Smooth muscle cell of the brain vasculature (primary cell): ENCODE measurements around the gene LIFR.

Experiments used
- DNase-seq: peaks from one replicate; pipeline ENCODE4 v3.0.0-alpha.2; 2012; ENCODE audit warnings: low read depth, low spot score

The LIFR gene

DNA sequence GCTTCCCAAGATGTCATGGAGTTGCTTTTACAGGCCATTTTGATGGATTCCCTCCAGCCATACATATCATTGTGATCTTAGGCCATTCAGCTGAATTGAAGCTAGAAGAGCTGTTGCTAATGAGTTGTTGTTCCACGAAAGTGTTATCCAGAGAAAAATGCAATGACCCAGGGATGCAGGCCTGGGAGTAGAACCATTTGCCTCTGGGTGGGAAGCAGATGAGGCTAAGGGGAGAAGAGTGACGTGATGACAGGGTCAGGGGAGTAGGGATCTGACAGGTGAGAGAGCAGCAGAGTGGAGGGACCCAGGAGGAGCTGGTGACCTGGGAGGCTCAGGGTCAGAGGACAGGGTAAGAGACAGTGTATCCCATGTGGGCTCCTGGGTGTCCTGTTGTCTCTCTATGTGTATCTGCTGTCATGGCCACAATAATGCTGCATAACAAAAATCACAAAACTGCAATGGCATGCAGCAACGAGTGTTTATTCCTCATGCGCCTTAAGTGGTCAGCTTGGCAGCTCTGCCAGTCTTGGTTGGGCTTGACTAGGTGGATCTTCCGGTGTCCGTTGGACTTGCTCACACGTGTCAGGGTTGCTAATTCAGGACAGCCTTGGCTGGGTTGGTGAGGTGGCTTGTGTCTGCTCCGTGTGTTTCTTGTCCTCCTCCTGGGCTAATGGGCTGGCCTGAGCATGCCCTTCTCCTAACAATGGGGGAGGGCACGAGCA, 90.6 kb downstream of the LIFR start:
- no peak for DNase-seq

DNA sequence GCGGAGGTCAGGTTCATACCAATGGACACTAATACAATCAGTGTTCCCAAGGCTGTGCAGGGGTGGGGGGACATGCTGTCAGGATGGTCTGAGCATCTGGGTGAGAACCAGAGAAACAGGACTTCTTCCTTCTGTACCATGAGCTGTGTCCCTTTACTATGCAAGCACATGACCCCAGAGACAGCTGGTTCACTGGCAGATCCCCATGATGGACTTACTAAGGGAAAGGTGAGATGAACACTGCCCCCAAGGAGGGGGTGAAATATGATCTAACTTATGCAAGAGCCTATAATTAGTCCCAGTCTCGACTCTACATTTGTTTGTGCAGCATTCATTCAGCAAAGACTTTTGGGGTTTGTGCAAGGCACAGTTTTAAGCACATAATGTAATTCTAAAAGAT, 91.4 kb downstream of the LIFR start:
- DNase-seq = no peak

DNA sequence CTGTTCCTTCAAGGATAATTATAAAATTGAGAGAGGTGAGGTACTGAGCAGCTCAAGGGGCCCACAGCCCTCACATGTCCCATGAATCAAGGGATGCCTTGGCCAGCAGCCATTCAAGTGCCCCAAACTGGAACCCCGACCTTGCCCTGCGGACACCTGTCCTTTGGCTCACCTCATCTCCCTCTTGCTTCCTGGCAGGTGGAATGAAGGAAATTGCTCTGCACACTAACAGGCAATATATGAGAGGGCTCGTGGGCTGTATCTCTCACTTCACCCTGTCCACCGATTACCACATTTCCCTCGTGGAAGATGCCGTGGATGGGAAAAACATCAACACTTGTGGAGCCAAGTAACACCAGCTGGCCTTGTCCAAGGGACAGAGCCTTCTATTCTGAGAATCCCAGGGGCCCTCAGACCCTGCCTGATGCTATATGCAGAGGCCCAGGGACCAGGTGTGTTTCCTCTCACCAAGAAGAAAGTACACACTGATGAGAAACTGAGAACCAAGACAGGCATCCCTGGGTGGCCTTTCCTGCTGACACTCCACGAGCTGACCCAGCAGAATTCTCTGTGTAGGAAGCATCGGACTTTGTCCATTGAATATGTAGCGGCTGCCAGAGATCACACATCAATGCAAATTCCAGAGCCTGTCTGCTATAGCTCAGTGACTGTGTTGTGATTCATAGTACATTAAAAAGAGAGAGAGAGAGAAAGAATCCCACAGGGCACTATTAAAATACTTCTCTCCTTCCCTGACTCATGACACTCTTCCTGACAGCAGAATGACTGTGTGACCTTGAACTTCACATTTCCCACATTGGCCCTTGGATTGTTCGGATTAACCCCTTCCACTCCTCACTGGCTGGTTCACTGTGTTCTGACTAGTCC, 92.6 kb downstream of the LIFR start:
- DNase-seq = peak; percentile 72

DNA sequence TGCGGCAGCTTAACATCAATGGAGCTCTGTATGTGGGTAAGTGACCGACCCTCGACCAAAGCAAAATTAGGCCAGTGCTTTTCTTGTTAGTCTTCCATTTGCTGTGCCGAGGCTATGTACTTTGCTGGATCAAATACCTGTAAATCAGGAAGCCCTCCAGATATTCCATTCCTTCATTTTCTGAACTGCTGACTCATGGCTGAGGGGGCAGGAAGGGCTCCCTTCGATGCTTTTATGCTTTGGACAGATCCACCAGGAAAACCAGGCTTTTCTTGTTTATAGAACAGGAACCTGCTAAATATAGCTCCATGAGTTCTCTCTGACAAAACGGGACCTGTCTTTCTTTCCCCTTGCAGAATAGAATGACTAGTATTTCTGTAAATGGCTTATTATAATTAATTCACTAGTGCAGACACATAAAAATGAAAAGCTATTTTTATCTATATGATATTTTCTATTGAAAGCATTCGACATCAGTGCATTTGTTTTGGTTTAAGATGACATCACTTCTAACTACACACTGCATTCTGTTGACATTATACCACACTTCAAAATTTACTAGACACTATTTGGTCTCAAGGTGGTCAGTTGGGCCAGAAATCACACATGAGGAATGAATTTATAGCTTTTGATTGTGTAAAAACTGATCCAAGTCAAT, 93.3 kb downstream of the LIFR start:
- no peak for DNase-seq

DNA sequence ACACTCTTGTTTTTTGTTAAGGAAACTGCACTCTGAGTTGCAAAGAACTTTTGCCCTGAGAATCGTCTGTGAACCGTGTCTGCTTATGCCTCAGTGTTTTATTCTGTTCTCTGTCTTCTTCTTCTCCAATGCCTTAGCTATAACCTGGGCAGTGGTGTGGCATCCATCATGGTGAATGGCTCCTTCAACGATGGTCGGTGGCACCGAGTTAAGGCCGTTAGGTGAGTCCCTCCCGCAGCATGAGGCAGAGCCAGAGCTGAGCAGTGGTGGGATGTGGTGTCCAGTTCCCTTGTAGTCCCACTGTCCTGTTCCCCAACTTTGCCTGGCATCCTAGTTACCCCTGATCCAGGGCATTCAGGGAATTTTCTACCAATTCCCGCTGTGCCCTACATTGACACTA, 98.3 kb downstream of the LIFR start:
- DNase-seq = no peak

DNA sequence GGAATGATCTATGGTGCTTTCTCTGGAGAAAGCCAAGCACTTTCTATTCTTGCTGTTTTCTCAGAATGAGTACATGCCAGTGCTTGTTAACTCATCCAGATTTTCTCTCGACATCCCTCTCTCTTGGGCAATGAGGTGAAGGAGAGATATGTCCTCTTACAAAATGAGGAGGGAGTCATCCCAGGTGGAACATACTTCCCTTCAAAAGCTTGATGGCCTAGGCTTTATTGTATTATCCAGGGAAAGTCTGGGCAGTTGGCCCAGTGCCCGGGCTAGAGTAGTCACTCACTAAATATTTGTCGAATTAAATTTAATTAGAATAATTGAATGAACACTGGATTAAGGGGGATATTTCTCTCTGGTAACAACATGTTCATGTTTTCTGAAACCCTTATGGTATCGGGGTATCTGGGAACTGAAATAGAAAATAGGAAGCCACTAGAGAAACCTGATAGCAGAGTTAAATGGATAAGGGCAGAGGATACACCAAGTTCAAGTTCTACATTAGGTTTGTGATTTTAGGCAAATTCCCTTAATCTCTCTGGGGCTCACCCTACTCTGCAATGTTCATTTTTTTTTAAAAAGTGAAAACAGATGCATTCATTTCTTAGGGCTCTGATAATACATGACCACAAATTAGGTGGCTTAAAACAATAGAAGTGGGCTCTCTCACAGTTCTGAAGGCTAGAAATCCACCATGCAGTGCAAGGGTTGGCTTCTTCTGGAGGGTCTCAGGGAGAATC, 99.6 kb downstream of the LIFR start:
- DNase-seq = no peak

DNA sequence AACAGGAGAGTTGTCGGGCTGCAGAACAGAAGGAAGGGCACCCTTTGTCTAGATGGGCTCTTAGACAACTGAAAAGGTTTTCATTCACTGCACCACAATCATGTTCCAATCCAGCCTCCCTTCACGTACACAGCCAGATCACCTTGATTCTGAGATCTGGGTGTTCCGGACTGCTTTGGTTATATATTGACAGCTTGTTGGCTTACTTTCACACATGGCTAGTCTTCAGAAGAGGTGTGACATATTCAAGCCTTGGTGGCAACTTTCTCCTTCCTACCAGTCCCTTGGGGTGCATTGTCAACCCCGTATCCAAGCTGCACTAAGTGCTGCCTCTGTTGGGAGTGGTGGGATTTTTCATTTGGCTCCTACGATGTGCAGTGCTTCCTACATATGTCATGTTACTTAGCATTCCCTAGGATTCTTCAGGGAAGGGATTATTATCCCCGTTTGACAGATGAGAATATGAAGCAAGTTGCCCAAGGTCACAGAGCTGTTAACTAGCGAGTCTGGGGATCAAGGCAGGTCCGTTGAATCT, 100.6 kb downstream of the LIFR start:
- no peak for DNase-seq

DNA sequence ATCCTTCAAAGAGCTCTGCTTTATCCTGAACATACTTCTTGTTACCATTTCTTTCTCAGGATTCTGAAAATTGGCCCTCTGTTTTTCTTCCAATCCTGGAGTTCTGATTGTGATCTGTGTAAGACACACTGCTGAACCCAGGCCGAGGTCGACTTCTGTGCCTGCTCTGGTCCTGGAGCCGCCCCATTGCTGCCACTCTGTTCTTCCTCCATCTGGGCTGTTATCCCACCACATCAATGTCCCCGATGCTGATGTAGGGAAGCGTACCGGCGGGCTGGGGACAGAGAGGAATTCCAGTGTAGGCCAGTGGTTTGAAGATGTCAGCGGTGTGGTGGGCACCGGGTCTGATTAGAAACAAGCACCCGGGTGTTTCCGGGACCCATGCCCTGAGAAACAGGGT, 102.5 kb downstream of the LIFR start:
- DNase-seq = no peak

DNA sequence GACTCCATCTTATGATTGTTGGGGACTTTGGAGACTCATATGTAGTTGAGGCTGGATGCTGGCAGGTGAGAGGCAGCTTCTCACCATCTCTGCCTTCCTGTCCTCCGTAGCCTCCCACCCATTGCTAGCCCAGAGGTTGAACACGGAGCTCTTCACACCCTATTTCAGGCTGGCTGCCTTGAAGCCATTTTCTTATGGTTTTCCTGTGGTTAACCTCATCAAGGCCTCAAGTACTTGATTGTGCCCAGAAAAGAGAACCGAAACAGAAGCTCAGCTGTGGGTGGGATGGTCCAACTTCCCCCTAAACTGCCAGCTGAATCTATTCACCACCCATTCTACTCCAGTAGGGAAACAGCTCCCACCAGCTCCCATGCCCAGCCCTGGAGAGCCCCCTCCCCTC, 102.9 kb downstream of the LIFR start:
- DNase-seq = no peak

DNA sequence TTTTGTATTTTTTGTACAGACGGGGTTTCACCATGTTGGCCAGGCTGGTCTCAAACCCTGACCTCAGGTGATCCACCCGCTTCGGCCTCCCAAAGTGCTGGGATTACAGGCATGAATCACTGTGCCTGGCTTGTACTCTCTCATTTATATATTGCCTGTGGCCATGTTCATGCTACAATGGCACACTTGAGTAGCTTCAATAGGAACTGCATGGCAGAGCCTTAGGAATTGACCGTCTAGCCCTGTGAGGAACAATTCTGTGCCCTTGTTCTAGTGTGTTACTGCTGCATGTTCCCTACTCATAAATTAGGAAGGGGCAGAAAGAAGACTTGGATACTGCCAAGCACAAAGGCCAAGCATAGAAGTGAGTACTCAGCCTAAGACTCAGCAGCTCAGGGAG, 104.2 kb downstream of the LIFR start:
- DNase-seq = no peak

DNA sequence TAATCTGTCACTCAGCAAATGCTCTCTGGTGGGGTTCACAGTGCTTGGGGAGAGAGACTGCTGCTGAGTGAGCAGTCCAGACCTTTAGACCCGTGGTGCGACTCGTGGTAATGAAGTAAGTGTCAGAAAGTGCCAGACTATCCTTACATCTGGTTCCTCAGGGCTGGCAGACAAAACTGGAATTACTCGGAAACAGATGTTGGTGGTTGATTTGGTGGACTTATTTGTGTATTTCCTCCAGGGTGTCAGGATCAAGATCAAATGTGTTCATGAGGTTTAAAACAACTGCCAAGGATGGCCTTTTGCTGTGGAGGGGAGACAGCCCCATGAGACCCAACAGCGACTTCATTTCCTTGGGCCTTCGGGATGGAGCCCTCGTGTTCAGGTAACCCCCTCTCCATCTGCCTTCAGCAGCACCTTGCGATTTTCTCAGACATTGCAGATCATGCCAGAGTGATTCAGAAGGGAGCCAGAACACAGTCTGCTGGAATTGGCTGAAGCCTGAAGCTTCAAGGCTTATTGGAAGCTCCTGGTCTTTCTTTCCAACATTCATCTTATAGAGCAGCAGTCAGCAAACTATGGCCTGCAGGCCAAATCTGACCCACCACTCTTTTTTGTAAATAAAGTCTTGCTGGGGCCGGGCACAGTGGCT, 105.2 kb downstream of the LIFR start:
- no peak for DNase-seq

DNA sequence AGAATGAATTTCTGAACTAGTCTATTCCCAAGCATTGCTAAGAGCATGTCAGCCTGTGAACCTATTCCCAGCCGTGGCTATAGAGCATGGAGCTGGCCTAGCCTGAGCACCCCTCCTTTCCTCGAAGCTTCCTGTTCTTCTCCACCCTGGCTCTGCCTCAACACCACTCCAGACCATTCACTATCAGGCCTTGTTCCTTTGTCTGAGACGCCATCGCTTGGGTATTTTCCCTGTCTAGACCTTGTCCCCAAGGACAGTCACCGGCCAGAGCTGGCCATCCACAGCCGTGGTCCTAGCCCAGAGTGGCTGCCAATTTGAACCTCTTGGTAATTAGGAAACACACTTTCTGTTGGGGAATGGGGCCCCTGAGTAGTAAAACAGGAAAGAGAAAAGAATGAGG, 105.8 kb downstream of the LIFR start:
- no peak for DNase-seq

DNA sequence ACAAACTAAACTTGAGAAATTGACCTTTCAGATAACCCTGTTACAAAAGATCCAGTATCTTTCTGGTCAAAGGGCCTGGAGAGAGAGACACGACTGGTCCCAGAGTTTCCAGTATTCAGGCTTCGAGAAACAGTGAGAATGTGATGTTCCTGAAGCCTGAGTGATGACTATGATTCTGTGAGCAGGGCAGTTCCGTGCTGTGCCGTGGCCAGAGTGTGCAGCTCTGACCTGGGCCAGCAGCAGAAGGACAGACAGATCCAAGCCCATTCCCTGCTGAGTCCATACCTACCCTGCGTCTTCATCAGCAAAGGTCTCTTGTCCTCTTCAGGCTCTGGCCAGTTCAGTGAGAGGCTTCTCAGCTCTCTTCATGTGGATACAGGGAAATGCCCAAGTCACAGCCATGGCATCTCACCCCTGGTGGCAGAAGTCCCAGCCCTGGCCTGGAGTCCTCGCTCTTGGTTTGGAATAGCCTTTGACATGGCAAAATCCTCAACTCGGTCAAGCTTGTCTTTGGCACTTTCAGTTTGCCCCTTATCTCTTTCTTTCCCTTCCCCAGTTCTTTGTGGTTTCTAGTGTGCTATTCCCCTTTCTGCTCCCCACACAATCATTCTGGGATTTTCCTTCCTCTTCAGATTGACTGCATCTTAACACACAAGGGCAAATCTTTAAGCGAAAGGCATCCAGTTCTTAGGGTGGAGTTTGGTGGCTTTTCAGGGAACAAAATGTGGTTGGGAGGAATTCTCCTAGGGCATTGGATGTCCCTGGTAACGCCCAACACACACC, 107.7 kb downstream of the LIFR start:
- DNase-seq = no peak

DNA sequence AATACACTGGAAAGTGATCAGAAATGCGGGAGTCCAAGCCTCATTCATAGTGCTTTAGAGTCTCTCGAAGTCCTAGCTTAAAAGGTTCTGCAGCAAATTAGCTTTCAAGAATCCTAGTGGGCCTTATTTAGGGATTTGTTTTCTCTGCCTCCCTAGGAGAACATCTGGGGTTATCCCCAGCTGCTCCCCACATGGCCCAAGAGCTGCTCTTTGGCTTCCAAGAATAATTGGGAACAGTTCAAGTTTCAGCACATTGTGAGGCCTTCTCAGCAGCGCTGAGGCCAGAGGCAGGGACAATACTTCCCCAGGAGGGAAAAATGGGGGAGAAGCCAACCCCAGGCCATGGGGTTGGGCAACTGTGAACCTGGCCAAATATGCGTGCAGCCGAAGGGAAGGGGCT, 108.7 kb downstream of the LIFR start:
- DNase-seq = no peak

DNA sequence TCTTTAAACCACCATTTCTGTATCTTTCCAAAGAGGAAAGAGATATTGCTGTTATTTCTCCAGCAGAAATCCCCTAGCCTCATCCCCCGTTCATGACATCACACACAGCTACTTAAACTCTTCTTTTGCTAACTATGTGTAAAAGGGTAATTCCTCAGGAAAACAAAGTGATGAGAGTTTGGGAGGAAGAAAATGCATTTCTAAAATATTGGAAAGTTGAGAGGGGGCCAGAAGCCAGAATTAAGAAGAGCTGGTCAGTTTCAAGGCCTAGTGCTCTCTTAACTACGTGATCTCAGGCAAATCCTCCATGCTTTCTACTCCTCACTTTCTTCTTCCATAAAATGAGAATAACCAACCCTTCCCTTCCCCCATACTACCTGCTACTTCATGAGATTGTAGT, 109.4 kb downstream of the LIFR start:
- DNase-seq = no peak

DNA sequence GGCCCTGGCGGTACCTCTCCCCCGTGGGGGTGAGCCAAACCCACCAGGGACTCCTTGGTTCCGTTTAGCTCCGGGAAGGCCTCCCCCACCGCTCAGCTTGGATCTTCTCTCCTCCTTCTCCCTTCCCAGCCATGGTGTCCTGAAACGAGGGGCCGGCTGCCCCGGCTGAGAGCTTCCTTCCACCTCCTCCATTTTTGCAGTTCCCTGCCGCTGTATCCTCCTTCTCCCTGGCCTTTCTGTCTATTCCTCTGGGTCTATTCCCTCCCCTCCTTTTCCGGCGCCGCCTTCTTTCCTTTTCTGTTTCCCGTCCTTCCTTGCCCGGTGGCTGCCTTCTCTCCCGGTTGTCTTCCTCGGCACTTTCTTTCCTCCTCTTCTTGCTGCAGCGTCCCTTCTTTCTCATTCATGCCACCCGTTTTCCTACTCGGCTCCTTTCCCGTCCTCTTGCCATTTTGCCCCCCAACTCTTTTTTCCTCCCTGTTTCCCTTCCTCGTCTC, 110.4 kb downstream of the LIFR start:
- no peak for DNase-seq

DNA sequence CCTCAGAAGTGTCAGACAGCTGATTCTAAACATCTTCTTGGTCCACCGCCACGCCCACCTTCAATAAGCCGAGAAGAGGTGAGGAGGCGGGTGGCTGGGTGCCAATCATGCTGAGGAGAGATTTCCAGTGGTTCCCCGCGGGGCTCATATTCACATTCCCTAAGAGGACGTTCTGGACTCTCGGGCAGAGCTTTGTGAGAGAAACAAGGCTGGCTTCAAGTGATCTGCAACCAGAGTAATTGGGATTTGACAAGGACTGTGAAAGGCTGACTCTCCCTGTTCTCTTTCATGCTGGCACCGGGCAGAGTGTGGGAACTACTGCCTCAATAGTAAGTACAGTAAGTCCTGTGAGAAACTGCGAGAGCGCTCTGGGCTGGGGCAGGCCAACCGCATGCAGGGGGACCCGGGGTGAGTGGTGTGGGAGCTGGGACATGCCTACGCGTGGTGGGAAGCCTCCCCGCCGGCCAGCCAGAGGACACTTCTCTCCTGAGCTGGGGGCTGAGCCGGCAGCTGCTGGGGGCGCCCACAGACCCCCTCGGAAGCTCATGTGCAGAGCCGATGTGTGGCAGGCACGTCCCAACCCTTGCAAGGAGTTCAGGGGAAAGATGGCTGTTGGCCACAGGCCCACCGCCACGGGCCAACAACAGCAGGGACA, 110.9 kb downstream of the LIFR start:
- no peak for DNase-seq

DNA sequence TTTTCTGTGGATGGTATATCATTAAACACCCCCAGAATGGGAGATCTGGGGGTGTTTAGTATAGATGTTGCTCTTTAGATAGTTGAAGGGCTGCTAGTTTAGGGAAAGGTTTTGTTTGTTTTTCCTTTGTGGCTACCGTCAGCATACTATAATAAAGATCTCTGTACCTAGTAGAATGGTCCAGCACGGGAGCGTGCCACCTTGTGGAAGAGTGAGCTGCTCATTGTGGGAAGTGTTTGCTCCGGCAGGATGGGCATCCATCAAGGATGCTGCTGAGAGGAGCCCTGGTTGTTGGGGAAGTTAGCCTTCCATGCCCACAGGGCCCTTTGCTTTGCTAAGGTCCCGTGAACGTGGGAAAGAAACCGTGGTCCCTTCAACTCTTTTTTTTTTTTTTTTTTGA, 113.1 kb downstream of the LIFR start:
- DNase-seq = no peak

DNA sequence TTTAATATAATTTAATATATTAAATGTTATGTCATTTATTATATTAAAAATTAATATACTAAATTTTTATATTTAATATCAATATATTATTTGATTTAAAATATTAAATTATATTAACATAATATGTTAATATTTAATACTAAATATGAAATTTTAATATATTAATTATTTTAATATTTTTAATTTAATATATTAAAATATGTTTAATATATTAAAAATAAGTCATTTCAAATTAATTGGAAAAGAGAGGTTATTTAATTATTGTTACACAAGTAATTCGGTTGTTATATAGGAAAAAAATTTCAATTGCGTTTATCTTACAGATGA, 114.2 kb downstream of the LIFR start:
- no peak for DNase-seq
